ENCODE results near the gene FCN3.

GRCh38 chr1:27357281-27358037 lies 17.2 kb downstream of the FCN3 start:
- peak; percentile 91 to 99 (median 95) for TF ChIP-seq CTCF (IDR thresholded peaks at IDR 0.05)
- TF ChIP-seq POLR2A (IDR thresholded peaks at IDR 0.05): no peak

All from ovary (tissue), 3 donors.